Mucosa of descending colon (tissue), 3 donors: ENCODE results near the gene ASH1L. TPM values are rescaled to one million over a fixed set of nuclear protein-coding genes. Genes with fewer than 3 reads are reported as not detected.
"Not testable (repeated sequence)": the region's sequence is repeated elsewhere in the genome, so short reads cannot be mapped to it uniquely, and the experiment has no call there.

Source experiments
- ATAC-seq: fragments of 200-7000 bp; cut with Tn5 transposase; one replicate; pipeline ENCODE4 v1.9.1; 2020; ENCODE audit warnings: mild to moderate bottlenecking, moderate library complexity
- DNase-seq, 3 donors: peaks; one replicate each; pipeline ENCODE4 v3.0.0-alpha.2; 2020
- H3K36me3 ChIP-seq: fragments of 200-600 bp; one replicate; pipeline ENCODE4 v1.8.0; 2021; ENCODE audit warnings: low read depth, mild to moderate bottlenecking
- H3K4me1 ChIP-seq: fragments of 200-600 bp; one replicate; pipeline ENCODE4 v1.8.0; 2021; ENCODE audit warnings: low read depth, mild to moderate bottlenecking
- H3K4me3 ChIP-seq: fragments of 200-600 bp; one replicate; pipeline ENCODE4 v1.8.0; 2021; ENCODE audit warnings: mild to moderate bottlenecking
- H3K9me3 ChIP-seq: fragments of 200-600 bp; one replicate; pipeline ENCODE4 v1.8.0; 2021; ENCODE audit warnings: mild to moderate bottlenecking
- intact Hi-C, 2 donors: fragments of 100-400 bp; cut with DNase I in 1 of 2; cut with micrococcal nuclease in 1 of 2; formaldehyde crosslinking; loops; one replicate each; pipeline versions ENCODE4 v1.11.0 to v1.11.1; 2022; cut with DNase I, micrococcal nuclease
- total RNA-seq, 3 donors: library from RNA; stranded (reverse); fragmentation: NEBNext Ultra II Directional in 2 of 3; extraction: Animal tissue kit (Norgen Biotek cat#: 25700) in 2 of 3; gene quantifications; one replicate each; pipeline versions ENCODE4 v1.2.1 to v1.2.4, GENCODE V29; 2021 to 2023
- TF ChIP-seq, protein P1 (sequence below): fragments of 200-600 bp; IDR thresholded peaks from one replicate; pipeline ENCODE4 v1.8.0; 2022; ENCODE audit warnings: antibody characterized with exemption, mild to moderate bottlenecking
- donor health status: DM: no; HTN: no; CAD: no; lungs with moderate emphysema.
- donor health status: DM: no; HTN: no; CAD: no.
- donor health status: DM: no; HTN: yes; CAD: no.

ASH1L gene
- total RNA-seq, 3 donors from 2014 or later: 50.4 to 100 (median 64.4) TPM

DNA sequence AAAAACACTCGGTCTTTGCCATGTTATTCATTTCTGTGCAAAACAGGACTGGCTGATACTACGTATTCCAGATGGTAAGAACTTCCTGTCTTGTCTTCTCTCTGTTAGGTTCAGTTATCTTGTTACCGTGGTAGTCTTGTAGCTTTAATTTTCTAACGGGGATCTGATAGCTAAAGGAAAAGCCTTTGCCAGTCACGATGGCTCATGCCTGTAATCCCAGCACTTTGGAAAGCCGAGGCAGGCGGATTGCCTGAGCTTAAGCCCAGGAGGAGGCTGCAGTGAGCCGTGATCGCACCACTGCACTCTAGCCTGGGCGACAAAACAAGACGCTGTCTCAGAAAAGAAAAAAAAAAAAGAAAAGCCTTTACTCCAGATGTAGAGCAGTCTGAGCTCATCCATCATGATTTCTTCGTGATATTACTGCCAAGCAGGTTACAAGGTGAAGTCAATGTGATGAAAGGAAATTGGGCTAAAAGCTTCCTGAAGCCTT is 36.3 kb upstream of the ASH1L start:
- Histone ChIP-seq H3K9me3 (no peaks in the 10 kb centered on the region), H3K4me1 (no peaks in the 10 kb centered on the region), H3K4me3 (no peak overlapping the region), H3K36me3 (no peaks in the 10 kb centered on the region)
- intact Hi-C loops: no loop called here
- TF ChIP-seq, protein P1, sequence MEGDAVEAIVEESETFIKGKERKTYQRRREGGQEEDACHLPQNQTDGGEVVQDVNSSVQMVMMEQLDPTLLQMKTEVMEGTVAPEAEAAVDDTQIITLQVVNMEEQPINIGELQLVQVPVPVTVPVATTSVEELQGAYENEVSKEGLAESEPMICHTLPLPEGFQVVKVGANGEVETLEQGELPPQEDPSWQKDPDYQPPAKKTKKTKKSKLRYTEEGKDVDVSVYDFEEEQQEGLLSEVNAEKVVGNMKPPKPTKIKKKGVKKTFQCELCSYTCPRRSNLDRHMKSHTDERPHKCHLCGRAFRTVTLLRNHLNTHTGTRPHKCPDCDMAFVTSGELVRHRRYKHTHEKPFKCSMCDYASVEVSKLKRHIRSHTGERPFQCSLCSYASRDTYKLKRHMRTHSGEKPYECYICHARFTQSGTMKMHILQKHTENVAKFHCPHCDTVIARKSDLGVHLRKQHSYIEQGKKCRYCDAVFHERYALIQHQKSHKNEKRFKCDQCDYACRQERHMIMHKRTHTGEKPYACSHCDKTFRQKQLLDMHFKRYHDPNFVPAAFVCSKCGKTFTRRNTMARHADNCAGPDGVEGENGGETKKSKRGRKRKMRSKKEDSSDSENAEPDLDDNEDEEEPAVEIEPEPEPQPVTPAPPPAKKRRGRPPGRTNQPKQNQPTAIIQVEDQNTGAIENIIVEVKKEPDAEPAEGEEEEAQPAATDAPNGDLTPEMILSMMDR: no peak
- no peak for DNase-seq
- ATAC-seq: no peak

- no peak for ATAC-seq
These were observed 34.3 kb upstream of the ASH1L start for GRCh38 chr1:155596864-155597263.

DNA sequence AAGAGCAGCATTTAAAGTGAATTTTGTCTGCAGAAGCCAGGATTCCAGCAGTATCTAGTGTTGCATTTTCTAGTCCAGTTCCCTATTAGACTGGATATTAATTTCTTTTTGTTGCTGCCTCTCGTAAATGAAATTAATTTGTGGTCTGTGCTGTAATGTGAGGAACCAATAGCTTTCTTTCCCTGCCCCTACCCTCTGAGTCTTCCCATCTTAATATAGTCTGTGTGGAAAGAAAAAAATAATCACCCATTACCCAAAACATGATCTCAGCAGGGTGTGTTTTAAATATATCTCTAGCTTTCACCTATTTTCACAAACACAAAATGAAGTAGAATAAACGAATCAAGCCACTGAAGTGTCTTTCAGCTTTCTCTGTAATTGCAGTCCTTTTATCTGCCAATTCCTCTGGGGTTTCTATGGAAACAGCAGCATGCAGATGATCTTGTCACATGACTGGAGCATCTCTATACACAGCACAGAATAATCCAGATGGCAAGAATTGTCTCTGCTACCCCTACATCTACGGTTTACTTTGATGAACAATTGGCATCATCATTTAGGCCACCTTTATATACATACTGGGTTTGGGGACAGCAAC is 33.4 kb upstream of the ASH1L start:
- DNase-seq, H3K4me1 ChIP-seq, intact Hi-C loops, H3K36me3 ChIP-seq, H3K9me3 ChIP-seq, ATAC-seq, H3K4me3 ChIP-seq: not testable (repeated sequence)

More at GRCh38 chr1:155596864-155597263, 34.3 kb upstream of the ASH1L start:
- Histone ChIP-seq H3K9me3 (no peaks in the 10 kb centered on the region), H3K4me3 (no peak overlapping the region), H3K4me1 (no peaks in the 10 kb centered on the region), H3K36me3 (no peaks in the 10 kb centered on the region)
- TF ChIP-seq, protein P1: no peak
- no peak for DNase-seq
- intact Hi-C loops: no loop called here

DNA sequence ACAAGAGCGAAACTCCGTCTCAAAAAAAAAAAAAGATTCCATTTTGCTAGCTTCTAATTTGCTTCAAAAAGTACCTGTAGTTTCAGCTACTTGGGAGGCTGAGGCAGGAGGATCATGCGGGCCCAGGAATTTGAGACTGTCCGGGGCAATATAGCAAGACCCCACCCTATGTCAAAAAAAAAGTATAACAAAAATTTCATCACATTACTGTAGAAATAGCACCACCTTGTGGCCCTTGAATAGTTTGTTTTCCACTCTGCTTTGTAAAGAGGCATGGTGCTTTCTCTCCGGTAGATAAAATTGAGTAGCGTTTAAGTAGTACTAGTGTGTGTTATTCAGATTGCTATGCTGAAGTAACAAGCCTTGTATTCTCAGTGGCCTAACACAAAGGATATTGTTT is 29.2 kb upstream of the ASH1L start:
- ATAC-seq (peak; percentile 79), DNase-seq (peak in 1 of 3 donors; percentile 58)
- Histone ChIP-seq H3K9me3 (no peaks in the 10 kb centered on the region), H3K36me3 (no peaks in the 10 kb centered on the region), H3K4me1 (no peaks in the 10 kb centered on the region), H3K4me3 (no peak overlapping the region)
- TF ChIP-seq, protein P1: no peak
- intact Hi-C loops: no loop called here

GRCh38 chr1:155590516-155591247 is 28.1 kb upstream of the ASH1L start:
- H3K9me3 ChIP-seq, H3K4me1 ChIP-seq, H3K36me3 ChIP-seq, DNase-seq, ATAC-seq, intact Hi-C loops, H3K4me3 ChIP-seq: not testable (repeated sequence)

GRCh38 chr1:155589282-155589681 is 26.7 kb upstream of the ASH1L start:
- intact Hi-C loops, ATAC-seq, DNase-seq, H3K4me3 ChIP-seq, H3K36me3 ChIP-seq, H3K9me3 ChIP-seq, H3K4me1 ChIP-seq: not testable (repeated sequence)

DNA sequence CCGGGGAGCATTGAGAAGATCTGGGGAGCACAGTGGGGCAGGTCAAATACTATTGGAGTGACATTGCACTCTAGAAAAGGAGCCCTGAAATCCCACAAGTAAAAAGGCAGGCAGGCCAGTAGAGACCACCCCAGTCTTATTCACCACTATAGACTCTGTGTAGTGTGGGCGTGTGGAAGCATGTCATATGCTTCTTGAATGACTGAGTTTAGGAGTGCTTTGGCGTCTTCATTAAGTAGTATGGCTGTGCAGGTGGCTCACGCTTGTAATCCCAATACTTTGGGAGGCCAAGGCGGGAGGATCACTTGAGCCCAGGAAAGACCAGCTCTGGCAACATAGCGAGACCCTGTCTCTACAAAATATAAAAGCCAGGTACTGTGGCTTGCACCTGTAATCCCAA is 21.2 kb upstream of the ASH1L start:
- intact Hi-C loops, ATAC-seq: not testable (repeated sequence)

GRCh38 chr1:155575608-155576007 is 13.0 kb upstream of the ASH1L start:
- ATAC-seq, DNase-seq, intact Hi-C loops, H3K9me3 ChIP-seq, H3K4me1 ChIP-seq, H3K36me3 ChIP-seq, H3K4me3 ChIP-seq: not testable (repeated sequence)

More for the DNA sequence above, 21.2 kb upstream of the ASH1L start:
- not testable (repeated sequence) for DNase-seq, H3K4me3 ChIP-seq, H3K36me3 ChIP-seq, H3K9me3 ChIP-seq, H3K4me1 ChIP-seq
